ENCODE data around the gene DDO.

DNA sequence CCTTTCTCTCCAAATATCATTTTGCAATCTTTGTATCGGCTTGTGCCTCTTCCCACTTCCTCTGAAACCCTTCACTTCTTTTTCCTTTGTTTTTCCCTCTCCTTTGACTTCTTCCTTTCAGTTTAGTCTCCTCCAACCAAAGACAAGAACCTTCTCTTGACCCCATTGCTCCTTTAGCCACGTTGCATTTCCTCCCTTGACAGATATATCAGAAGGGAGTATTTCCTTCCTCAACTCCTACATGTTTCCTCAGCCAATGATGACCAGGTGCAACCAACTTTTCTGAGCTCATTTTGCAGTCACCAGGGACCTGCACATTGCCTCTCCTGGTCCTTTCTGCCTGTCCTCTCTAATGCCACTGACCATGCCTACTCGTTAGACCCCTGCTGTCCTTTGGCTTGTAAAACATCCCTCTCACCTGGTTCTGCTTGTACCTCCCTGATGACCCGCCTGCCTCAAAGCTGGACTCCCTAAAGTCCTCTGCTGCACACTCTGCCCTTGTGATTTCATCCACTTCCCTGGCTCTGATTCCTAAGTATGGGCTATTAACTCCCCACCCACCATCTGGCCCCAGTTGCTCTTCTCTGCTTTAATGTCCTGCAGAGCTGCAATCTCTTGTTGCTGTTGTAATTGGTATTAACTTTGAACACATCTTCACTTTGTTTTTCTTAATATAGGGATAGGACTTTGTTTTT lies 33.6 kb upstream of the DDO start:
- TF ChIP-seq, protein P1, sequence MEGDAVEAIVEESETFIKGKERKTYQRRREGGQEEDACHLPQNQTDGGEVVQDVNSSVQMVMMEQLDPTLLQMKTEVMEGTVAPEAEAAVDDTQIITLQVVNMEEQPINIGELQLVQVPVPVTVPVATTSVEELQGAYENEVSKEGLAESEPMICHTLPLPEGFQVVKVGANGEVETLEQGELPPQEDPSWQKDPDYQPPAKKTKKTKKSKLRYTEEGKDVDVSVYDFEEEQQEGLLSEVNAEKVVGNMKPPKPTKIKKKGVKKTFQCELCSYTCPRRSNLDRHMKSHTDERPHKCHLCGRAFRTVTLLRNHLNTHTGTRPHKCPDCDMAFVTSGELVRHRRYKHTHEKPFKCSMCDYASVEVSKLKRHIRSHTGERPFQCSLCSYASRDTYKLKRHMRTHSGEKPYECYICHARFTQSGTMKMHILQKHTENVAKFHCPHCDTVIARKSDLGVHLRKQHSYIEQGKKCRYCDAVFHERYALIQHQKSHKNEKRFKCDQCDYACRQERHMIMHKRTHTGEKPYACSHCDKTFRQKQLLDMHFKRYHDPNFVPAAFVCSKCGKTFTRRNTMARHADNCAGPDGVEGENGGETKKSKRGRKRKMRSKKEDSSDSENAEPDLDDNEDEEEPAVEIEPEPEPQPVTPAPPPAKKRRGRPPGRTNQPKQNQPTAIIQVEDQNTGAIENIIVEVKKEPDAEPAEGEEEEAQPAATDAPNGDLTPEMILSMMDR (optimal IDR thresholded peaks at IDR 0.05 in 1 of 3, IDR thresholded peaks at IDR 0.05 in 1 of 3, conservative IDR thresholded peaks at IDR 0.05 in 1 of 3; ENCODE audit: extremely low read depth in 1 of 3, insufficient read depth in 2 of 3, low read length in 3 of 3) = no peak
- no peak for TF ChIP-seq EZH2 (IDR thresholded peaks at IDR 0.05; ENCODE audit: low read length)
